Measurements from ENCODE around the gene FMR1.

The FMR1 gene

DNA sequence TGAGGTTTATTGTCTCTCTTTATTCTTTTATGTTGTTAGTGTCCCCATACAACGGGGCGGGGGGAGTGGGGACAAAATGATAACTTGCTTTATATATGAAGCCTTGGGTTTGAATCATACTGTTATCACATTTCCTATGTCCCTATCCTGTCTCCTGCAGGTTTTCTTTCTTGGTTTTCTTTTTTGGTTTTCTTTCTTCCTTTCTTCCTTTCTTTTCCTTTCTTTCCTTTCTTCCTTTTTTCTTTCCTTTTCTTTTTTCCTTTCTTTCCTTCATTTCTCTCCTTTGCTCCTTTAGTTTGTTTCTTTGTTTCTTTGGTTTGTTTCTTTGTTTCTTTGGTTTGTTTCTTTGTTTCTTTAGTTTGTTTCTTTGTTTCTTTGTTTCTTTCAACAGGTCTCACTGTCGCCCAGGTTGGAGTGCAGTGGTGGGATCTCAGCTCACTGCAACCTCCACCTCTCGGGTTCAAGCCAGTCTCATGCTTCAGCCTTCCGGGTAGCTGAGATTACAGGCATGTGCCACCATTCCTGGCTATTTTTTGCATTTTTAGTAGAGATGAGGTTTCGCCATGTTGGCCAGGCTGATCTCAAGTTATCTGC lies 4.8 kb downstream of the FMR1 start:
- DNase-seq (ENCODE audit: low read depth in 2 of 2) = no peak

DNA sequence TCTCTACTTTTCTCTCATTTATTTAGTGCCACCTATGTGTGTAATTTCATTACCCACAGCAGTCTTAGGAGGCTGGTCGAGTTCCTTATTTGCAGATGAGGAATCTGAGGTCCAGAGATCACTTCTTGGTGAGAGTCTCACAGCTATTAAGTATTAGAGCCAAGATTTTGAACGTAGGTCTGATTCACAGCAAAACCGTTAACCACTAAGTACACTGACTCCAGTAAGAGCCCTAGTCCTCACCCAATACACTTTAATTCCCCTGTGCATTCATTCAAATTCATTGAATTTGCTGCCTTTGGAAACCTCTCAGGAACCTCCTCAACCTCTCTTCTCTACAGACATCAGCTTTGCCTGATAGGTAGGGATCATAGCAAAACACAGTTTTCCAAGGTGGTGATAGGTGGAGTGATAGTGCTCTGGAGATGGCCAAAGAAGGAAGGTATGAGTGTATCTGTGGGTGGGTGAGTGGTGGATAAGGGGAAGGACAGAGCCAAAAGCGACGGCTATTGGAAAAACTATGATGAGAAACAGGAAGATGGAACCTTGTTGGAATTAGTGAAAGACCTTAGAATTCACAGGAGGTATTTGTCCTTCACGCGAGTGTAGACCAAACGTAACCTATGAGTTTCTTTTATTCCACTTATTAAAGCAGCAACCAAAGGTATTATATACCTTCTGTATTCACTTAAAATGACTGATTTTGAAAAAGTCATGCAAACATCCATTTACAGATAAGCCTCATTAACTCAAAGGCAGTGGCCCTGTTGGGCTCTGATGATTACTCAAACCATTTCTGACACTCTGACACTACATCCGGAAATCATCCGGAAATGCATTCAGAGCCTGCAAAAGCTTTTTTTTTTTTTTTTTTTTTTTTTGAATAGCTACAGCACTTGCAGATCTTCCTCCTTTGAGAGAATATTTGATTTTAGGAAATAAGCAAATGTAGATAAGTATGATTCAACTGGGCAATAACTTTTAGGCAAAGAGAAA lies 6.3 kb downstream of the FMR1 start:
- DNase-seq (ENCODE audit: low read depth in 2 of 2) = no peak

DNA sequence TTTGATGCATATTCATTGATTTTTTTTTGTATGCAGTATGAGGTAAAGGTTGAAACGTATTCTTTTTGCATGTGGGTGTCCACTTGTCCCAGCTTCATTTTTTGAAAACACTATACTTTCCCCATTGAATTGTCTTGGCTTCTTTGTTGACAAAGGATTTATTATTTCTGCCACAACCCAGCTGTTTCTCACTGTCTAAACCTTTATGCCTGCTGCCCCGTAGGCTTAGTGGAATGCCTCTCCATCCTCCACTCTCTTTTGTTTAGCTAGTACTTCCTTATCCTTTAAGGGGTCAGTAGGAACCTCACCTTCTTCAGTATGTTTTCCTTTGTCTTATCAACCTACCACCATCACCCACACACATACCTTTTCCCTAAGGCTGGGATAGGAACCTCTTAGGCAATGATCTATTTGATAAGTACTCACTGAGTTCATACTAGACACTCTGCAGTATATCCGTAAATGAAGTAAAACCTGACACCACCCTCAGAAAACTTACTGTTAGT lies 8.5 kb downstream of the FMR1 start:
- no peak for DNase-seq (ENCODE audit: low read depth in 2 of 2)

DNA sequence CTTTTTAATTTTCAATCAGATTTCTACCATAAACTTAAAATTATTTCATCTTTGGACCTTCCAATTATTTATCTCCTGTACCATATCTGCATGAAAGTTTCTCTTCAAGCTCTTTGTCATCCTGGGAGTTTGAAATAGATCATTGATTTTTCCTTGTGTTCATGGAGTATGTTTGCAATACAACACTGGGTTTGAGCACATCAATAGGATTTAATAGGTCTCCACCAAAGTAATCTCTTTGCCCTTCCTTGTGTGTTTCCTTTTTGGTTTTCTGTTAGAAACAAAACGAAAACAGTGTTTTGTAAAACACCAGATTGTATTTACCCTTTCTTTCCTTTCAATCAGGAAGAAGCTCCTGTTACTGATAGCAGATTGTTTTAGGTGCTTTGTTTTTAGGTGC lies 11.9 kb downstream of the FMR1 start:
- no peak for DNase-seq (ENCODE audit: low read depth in 2 of 2)

DNA sequence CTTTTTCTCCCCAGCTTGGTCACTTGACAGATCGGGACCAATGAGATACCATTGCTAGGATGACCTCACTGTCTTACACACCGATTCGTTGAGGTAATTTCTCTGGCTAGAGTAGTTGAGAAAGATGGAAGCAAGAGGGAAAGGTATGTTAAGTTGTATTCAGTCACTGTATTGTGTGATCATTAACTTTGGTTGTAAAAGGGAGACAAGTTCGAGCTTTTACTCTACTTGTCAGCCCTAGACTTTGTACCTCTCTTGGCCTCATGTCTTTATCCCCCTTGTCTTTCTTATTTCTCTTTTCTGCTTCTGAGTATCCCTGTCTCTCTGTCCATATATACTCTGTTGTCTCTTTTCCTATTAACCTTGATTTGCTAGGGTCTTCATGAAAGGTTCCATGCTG lies 15.5 kb downstream of the FMR1 start:
- no peak for DNase-seq (ENCODE audit: low read depth in 2 of 2)

DNA sequence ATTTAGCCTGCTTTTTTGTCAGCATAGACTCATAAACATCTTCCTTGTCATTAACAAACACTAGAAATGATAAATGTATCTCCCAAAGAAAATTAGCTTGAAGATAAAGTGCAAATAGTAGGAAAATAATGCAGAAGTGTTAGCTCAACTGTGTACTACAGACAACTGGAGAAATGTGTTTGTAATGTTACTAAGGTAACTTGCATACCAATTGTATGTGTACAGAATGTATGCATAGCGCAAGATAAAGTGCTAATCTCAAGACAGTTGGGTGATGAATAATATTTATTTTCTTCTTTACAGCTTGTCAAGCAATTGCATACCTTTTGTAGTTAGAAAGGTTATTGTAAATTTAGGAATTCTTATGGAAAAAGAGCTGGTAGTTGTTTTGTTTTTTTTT lies 22.1 kb downstream of the FMR1 start:
- DNase-seq (ENCODE audit: low read depth in 2 of 2) = no peak

DNA sequence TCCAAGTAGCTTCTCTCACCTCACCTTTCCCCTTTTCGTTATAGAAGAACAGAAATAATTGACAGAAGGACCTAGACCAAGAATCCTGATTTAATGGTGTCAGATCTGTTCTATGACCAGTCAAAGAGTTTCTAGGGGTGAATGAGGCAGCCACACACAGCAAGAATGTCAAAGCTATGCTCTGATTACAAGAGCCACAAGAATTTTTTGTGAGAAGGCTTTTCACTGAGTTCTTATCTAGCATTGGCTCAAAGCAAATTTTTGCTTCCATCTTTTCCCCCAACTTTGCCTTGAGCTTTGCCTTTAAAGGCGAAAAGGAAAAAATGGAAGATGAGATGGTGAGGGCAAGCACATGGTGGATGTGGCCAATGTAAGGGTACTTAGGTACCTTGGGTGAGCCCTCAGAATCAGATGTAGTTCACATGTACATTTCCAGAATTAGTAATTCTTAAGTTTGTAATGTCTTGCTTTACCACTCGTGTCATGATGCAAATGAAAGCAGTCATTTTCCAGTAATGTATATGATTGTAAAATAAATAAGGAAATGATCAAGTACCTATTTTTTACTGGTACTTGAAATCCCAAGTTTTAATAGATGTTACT lies 23.5 kb downstream of the FMR1 start:
- DNase-seq (ENCODE audit: low read depth in 2 of 2) = no peak

DNA sequence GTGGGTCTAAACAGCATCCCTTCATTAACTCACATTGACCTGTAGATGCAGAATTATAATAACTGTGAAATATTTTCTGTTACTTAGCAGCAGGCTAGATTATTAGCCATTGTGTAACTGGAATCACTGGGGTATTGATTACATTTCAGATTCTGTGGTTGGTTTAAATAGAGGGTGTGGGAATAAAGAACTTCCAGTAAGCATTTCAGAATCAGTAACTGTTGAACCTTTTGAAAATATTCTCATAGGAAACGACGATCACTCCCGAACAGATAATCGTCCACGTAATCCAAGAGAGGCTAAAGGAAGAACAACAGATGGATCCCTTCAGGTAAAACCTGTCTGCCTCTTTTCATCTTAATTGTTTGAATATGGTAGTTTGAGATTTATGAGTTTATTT lies 33.6 kb downstream of the FMR1 start:
- no peak for DNase-seq (ENCODE audit: low read depth in 2 of 2)

DNA sequence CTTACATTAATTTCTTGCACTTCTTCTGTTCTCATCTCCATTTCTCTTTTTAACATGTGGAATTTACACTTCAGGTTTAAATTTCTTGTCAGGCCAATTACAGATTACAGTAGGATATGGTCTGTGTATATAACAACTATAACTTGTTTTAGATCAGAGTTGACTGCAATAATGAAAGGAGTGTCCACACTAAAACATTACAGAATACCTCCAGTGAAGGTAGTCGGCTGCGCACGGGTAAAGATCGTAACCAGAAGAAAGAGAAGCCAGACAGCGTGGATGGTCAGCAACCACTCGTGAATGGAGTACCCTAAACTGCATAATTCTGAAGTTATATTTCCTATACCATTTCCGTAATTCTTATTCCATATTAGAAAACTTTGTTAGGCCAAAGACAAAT lies 36.8 kb downstream of the FMR1 start:
- no peak for DNase-seq (ENCODE audit: low read depth in 2 of 2)

DNA sequence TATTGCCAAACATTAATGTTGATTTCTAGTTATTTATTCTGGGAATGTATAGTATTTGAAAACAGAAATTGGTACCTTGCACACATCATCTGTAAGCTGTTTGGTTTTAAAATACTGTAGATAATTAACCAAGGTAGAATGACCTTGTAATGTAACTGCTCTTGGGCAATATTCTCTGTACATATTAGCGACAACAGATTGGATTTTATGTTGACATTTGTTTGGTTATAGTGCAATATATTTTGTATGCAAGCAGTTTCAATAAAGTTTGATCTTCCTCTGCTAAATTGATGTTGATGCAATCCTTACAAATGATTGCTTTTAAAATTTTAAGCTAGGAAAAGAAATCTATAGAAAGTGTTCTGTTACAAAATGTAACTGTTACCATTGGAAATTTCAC lies 38.6 kb downstream of the FMR1 start:
- no peak for DNase-seq (ENCODE audit: low read depth in 2 of 2)

DNA sequence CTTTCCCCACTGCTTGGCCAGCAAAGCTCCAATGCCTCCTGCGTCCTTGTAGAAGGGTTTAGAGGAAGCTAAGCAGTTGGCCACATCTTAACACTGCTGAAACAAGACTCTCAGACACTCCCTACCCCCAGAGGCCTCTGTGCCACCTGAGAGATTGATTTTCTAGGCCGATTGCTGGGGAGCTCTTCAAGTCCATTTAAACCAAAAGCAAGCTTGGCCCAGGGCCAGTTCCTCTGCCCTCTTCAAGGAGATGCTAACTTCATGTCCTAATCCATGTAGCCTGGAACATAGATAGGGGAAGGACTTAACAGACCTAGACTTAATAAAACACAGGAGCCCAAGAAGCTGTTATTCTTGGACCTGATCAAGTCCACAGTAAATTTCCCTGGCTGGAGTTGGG lies 42.3 kb downstream of the FMR1 start:
- no peak for DNase-seq (ENCODE audit: low read depth in 2 of 2)

DNA sequence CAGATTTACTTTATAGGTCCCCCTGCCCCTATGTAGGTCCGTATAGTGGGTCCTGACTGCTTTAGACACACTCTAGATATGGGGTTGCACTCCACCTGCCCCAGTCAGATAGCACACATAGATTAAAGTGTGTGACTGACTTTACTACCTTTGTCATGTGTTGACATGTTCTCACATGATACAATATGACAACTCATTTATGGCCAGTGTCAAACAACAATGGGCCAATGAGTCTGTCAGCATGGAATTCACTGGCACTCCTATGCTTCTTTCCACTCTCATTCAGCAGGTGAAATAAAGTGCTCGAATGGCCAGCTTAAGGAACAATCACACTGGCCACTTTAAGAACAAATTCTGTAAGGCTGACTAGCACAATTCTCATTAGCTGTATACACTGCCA lies 45.6 kb downstream of the FMR1 start:
- no peak for DNase-seq (ENCODE audit: low read depth in 2 of 2)

DNA sequence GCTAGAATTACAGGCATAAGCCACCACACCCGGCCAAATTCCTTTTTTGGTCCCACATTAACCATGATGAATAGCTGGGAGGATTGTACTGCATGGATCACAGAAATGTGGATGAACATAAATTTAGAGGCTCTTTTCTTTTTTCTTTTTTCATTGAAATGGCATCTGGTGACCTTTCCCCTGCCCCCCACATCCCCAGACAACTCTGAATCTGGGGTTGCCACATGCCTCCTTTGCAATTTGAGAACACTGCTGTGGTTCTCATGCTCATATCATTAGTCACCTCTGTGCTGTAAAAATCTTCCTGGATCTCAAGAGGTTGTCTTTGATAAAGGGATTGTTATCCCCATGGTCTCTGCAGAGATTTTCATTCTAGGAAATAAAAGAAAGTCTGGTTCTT lies 46.6 kb downstream of the FMR1 start:
- DNase-seq (ENCODE audit: low read depth in 2 of 2) = no peak

DNA sequence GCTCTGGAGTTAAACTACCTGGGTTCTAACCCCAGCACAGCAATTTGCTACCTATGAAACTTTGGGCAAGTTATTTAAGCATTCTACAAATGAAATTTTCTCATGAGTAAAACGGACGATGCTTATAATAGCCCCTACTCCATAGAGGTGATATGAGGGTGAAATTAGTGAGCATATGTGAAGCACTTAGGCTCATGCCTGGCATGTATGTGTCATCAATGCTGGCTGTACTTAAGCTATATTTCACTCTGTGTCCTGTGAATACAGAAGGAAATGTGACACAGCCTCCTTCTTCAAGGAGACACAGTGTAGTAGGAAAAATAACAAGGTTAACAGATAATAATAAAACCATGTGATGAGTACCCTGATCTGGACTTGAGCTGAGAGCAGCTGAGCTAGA lies 49.0 kb downstream of the FMR1 start:
- no peak for DNase-seq (ENCODE audit: low read depth in 2 of 2)

DNA sequence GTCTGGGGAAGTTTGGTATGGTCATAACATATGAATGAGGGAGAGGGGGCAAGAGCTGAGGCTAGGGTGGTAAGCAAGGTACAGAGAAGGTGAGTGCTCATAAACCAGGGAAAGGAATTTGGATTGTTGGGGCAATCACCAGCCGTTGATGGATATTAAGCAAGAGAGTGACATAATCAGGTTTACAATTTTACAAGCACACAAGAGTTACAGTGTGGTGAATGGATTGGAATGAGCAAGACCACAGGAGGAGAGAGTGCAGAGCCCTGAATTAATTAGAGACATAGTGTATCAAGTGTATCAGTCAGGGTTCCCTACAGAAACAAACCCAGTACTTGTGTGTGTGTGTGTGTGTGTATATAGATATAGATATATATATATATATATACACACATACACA lies 50.8 kb downstream of the FMR1 start:
- no peak for DNase-seq (ENCODE audit: low read depth in 2 of 2)

DNA sequence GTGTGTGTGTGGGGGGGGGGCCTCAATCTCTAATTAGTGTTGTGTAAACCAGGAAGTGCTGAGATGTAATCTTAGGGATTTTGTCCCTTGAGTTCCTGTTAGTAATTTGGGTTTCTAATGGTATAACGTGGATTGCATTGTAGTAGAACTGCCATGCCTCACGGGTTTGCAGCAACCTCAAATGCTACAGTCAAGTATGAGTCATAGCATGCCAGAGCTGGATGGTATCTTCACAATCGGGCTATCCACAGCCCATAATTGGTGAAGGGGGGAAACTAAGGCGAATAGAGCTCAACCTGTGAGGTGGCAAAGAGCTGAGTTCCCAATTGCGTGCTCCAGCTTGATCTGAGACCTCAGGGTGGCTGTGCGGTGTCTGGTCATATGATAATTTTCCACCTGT lies 67.2 kb downstream of the FMR1 start:
- no peak for DNase-seq (ENCODE audit: low read depth in 2 of 2)

DNA sequence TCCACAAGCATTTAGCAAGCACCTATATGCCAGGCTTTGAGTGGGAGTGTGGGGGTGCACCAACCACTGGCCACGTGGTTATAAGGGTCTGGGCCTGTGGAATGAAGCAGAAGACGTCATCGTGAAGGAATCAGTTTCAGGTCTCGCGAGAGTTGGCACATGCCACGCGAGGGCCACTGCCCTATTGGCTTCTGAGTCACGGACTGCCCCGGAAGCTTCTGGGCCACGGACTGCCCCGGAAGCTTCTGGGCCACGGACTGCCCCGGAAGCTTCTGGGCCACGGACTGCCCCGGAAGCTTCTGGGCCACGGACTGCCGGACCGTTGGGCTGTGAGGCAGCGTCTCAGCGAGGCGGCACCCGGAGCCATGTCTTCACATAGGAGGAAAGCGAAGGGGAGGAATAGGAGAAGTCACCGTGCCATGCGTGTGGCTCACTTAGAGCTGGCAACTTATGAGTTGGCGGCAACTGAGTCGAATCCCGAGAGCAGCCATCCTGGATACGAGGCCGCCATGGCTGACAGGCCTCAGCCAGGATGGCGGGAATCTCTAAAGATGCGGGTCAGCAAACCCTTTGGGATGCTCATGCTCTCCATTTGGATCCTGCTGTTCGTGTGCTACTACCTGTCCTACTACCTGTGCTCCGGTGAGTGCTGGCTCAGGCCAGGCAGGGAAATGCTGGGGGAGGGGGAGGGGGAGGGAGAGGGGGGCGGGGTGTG lies 69.5 kb downstream of the FMR1 start, which contains the start of gene FMR1NB:
FMR1NB (plus strand) TSS at position 300 of the 715 bp plus-strand sequence; CDS start at position 366, 66 bp downstream.
- DNase-seq (ENCODE audit: low read depth in 2 of 2) = no peak
